ENCODE results near the gene COPE. TPM values are rescaled to one million over a fixed set of nuclear protein-coding genes. Genes with fewer than 3 reads are reported as not detected.

COPE gene
- total RNA-seq, 1 donor from 2014 or later: 287 TPM

DNA sequence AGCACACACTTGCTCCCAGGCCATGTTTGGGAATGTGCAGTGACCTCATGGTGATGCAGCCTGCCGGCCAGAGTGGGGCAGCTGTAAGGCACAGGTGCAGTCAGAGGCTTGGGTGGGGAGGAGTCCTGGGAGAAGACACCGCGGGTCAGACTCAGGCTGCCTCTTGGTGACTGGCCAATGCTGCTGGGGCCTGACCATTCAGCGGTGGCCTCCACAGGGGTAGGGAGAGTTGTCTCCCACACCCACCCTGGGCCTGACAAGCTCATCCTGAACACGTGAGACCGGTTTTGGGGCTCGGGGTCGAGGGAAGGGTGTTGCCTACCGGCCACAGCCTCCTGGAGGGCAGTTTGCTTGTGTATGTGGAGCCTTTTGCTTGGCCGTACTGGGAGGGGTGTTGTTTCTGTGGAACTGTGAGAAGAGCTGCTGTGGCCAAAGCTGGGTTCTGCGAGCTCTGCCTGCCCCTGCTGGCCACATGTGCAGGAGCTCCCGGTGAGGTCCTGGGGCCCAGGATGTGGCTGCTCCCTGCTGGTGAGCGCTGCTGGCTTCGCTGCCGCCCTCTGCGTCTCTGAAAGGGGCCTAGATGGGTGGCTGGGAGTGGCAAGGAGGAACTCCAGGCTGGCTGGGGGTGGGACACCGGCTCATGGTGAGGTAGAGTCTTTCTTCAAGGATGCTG lies 65.3 kb downstream of the COPE start:
- intact Hi-C loops (cut with micrococcal nuclease): no loop called here

DNA sequence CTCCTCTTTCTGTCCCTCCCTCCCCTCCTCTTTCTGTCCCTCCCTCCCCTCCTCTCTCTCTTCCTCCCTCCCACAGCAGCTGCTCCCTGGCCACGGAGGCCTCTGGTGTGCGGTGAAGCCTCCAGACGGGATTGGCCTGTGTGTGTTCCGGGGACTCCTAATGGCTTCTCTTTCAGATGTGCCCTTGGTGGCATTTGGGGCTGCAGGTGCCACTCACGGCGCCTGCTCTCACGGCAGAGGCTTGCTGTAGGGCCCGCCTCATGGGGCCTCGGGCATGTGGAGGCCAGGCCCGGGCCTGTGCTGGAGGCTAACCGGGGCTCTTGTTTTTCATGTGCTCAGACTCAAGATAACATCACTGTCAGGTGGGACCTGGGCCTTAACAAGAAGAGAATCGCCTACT lies 66.5 kb downstream of the COPE start:
- intact Hi-C loops (cut with micrococcal nuclease): no loop called here

DNA sequence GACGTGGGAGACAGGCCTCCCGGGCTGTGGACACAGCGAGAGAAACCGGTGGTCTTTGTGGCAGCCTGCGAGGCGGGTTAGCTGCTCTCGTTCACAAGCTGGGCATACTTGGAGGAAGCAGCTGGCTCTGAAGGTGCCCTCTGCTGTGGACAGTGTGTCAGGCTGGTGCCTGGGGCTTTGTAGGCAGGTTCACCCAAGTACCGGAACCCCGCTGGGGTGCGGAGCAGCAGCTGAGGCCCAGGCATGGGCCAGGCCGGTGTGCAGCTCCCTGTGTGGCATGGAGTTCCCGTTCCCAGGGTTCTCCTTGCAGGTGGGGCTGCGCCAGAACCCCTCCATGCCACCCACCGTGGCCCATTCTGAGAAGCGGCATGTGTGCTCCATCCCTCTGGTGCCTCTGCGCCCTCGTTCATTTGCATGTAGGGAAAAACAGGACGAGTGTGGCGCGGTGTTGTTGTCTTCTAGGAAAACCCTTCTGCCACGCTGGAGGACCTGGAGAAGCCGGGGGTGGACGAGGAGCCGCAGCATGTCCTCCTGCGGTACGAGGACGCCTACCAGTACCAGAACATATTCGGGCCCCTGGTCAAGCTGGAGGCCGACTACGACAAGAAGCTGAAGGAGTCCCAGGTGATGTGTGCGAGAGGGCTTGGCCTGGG lies 67.4 kb downstream of the COPE start:
- intact Hi-C loops (cut with micrococcal nuclease): no loop called here

DNA sequence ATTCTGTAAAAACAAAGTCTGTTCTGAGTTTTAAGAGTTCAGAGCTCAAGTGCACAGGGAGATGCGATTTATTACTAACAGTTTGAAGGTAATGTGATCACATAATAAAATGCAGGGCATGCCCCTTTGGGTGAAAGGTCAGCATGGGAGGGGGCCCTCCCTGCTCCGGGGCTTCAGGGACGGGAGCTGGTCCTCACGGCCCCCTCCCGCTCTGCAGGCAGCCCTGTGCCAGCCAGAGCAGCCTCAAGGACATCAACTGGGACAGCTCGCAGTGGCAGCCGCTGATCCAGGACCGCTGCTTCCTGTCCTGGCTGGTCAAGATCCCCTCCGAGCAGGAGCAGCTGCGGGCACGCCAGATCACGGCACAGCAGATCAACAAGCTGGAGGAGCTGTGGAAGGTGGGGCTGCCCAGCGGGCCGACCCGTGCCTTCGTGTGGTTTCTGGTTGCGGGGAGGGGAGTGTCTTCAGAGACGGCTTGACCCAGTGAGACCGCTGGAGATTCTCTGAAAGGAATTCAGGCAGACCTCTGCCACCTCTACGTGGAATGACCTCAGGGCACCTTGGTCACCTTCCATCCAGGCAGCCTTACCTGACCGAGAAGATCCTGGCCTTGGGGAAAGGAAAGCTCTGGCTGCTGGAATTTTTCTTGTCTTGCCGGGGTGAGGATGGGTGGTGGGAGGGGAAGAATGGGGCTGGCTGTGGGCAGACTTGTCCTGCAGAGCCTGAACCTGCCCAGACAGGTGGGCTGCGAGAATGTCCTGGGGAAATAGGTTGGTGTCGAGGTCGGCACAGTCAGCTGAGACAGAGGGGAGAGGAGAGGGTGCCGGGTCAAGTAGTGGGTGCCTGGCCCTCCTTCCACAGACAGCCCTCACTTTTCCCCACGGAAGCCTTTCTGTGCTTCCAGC lies 68.5 kb downstream of the COPE start:
- intact Hi-C loops (cut with micrococcal nuclease): no loop called here

DNA sequence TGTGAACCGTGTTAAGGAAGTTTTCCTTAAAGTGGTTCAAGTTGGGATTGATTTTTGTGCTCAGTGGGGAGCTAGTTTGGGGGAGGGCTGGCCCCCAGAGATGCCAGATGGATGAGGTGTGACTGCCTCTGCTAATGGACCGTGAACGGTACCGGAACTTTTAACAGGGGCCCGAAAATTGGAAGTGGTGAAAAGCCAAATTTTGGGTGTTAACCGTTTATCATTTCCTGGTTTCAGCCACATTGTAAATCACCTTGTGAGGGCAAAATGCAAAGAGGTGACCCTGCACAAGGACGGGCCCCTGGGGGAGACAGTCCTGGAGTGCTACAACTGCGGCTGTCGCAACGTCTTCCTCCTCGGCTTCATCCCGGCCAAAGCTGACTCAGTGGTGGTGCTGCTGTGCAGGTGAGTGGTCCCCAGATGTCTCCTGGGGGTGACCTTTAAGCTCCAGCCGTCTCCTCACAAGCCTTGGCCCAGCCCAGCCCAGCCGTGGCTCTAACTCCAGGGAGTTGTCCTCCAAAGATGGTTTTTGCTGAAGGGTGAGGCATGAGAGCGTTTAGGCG lies 69.3 kb downstream of the COPE start:
- intact Hi-C loops (cut with micrococcal nuclease): loop anchor here (5.0 kb wide), 3 partner anchors 213 to 398 kb away; partner anchors contain the start of gene KLHL26

Other genes with a start within 250 kb of the COPE start
- gene CRTC1, start 235.7 kb downstream of the COPE start, total RNA-seq: 8.9 and 9.2 TPM in 2 replicates
- gene COMP, start 128.1 kb downstream of the COPE start, total RNA-seq: not detected in 2 replicates
- 96.6 and 96.7 TPM in 2 replicates for gene UPF1, start 87.4 kb downstream of the COPE start, total RNA-seq
- gene CERS1, start 23.2 kb downstream of the COPE start, total RNA-seq: not detected in 2 replicates
- 64.3 and 66.5 TPM in 2 replicates for gene DDX49, start 328 bp upstream of the COPE start, total RNA-seq
- 0.12 TPM in 2 replicates for gene HOMER3, start 21.8 kb upstream of the COPE start, total RNA-seq
- gene SUGP2, start 114.1 kb upstream of the COPE start, total RNA-seq: 117 and 121 TPM in 2 replicates
- 30.7 and 32.8 TPM in 2 replicates for gene ARMC6, start 114.2 kb upstream of the COPE start, total RNA-seq
- gene SLC25A42, start 144.6 kb upstream of the COPE start, total RNA-seq: 13.6 and 16.1 TPM in 2 replicates
- 26.9 and 30.1 TPM in 2 replicates for gene TMEM161A, start 219.1 kb upstream of the COPE start, total RNA-seq

Data from T-helper 1 cell treated with Interleukin-12 subunit alpha and Interleukin-12 subunit beta and Interleukin-4 antibody, amounts not matched to agents 30 ng/mL and 1 ng/mL, for 36 hours (primary cell).